ENCODE measurements around the gene MRNIP.

DNA sequence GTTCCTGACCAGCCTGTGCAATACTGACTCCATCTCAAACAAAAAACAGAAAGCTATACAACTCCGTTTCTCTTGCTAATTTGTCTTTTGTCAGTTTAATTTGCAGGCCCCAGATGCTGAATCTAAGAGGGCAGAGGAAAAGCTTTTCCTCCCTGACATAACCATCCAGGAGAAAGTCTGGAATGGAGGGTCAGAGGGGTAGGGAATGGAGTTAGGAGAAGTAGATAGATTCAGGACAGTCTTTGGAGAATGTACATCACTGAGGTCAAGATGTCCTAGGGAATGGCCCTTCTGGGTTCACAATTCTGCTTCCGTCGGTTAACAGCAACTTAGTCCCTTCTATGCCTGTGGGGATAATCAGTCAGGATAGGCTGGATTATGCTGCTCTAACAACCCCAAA, 44.5 kb downstream of the MRNIP start:
- no peak for TF ChIP-seq RFX5 (IDR thresholded peaks at IDR 0.05; ENCODE audit: low read depth, low read length)
- no peak for TF ChIP-seq CEBPB (IDR thresholded peaks at IDR 0.05; ENCODE audit: low read depth, low read length)
- TF ChIP-seq, protein P1, sequence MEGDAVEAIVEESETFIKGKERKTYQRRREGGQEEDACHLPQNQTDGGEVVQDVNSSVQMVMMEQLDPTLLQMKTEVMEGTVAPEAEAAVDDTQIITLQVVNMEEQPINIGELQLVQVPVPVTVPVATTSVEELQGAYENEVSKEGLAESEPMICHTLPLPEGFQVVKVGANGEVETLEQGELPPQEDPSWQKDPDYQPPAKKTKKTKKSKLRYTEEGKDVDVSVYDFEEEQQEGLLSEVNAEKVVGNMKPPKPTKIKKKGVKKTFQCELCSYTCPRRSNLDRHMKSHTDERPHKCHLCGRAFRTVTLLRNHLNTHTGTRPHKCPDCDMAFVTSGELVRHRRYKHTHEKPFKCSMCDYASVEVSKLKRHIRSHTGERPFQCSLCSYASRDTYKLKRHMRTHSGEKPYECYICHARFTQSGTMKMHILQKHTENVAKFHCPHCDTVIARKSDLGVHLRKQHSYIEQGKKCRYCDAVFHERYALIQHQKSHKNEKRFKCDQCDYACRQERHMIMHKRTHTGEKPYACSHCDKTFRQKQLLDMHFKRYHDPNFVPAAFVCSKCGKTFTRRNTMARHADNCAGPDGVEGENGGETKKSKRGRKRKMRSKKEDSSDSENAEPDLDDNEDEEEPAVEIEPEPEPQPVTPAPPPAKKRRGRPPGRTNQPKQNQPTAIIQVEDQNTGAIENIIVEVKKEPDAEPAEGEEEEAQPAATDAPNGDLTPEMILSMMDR (conservative IDR thresholded peaks at IDR 0.05; ENCODE audit: low read depth, low read length): no peak
- TF ChIP-seq POLR2A (IDR thresholded peaks at IDR 0.05; ENCODE audit: low read depth, low read length): no peak
- TF ChIP-seq BHLHE40 (IDR thresholded peaks at IDR 0.05; ENCODE audit: low read depth, low read length): no peak
- TF ChIP-seq USF2 (IDR thresholded peaks at IDR 0.05; ENCODE audit: low read depth, low read length): no peak
- no peak for TF ChIP-seq RCOR1 (IDR thresholded peaks at IDR 0.05; ENCODE audit: insufficient replicate concordance, low read length)
- no peak for TF ChIP-seq CHD1 (IDR thresholded peaks at IDR 0.05; ENCODE audit: low read depth, low read length)
- no peak for TF ChIP-seq FOS (IDR thresholded peaks at IDR 0.05; ENCODE audit: low read depth, low read length)
- no peak for TF ChIP-seq ELK1 (IDR thresholded peaks at IDR 0.05; ENCODE audit: borderline replicate concordance, low read depth, low read length)
- TF ChIP-seq MAFK (IDR thresholded peaks at IDR 0.05; ENCODE audit: low read depth, low read length): no peak
- no peak for TF ChIP-seq MXI1 (IDR thresholded peaks at IDR 0.05; ENCODE audit: borderline replicate concordance, low read depth, low read length)
- TF ChIP-seq RAD21 (IDR thresholded peaks at IDR 0.05; ENCODE audit: low read length): no peak
- no peak for TF ChIP-seq SMC3 (IDR thresholded peaks at IDR 0.05; ENCODE audit: low read depth, low read length)

All from IMR-90 (cell line).